HG03095 (cell line): ENCODE data around the gene TMEM271.

Experiments
- ATAC-seq: cut with Tn5 transposase; IDR thresholded peaks from one replicate; pipeline ENCODE4 v1.9.1; 2021; ENCODE audit warnings: moderate library complexity; ENCODE audit not compliant: unreplicated experiment

The TMEM271 gene, protein sequence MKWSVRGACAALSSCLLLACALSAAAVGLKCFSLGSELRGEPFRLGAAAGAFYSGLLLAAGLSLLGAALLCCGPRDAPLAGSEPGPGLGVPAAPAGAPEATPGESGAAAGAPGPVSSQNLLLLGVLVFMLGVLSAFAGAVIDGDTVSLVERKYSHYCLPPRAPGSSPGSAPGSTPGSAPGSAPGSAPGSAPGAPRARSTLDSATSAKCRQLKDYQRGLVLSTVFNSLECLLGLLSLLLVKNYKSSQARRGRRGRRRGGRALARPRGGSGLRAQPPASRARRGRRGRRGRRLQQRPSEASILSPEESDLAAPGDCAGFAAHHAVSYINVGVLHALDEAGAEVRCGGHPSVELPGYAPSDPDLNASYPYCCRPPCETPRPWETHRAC

DNA sequence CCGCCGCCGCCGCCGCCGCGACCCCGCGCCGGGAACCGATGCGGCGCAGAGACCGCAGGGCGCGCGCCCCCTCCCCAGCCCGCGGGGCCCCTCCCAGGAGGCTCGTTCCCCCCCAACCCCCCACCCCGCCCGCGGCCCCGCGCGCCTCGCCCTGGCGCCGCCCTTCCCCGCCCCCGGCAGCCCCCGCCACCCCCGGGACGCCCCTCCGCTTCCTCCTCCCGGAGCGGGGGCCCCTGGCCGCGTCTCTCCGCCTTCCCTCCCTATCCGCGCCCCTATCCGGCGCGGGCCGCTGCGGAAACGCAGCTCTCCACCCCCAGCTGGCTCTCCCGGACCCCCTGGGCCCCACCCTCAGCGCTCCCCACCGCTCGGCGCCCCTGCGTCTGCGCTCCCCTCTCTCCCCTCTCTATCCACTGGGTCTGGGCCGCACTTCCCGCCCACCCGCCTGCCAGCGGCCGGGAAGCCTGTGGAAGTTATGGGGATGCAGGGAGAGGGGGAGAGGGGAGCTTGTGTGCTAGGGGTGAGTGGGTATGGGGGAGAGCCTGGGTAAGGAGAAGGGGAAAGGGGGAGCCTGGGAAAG, at the start of gene TMEM271:
Gene TMEM271, minus strand, starts transcription at position 51 of the 577 bp plus-strand sequence. CDS start 233 bp downstream, outside the sequence.
- ATAC-seq = no peak

DNA sequence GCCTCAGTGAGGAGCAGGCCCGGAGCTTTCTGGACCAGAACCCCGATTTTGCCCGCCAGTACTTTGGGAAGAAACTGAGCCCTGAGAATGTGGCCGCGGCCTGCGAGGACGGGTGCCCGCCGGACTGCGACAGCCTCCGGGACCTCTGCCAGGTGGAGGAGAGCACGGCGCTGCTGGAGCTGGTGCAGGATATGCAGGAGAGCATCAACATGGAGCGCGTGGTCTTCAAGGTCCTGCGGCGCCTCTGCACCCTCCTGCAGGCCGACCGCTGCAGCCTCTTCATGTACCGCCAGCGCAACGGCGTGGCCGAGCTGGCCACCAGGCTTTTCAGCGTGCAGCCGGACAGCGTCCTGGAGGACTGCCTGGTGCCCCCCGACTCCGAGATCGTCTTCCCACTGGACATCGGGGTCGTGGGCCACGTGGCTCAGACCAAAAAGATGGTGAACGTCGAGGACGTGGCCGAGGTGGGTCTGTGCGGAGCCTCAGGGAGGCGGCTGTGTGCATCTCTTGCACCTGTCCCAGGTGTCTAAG, 49.6 kb upstream of the TMEM271 start:
- ATAC-seq = no peak

DNA sequence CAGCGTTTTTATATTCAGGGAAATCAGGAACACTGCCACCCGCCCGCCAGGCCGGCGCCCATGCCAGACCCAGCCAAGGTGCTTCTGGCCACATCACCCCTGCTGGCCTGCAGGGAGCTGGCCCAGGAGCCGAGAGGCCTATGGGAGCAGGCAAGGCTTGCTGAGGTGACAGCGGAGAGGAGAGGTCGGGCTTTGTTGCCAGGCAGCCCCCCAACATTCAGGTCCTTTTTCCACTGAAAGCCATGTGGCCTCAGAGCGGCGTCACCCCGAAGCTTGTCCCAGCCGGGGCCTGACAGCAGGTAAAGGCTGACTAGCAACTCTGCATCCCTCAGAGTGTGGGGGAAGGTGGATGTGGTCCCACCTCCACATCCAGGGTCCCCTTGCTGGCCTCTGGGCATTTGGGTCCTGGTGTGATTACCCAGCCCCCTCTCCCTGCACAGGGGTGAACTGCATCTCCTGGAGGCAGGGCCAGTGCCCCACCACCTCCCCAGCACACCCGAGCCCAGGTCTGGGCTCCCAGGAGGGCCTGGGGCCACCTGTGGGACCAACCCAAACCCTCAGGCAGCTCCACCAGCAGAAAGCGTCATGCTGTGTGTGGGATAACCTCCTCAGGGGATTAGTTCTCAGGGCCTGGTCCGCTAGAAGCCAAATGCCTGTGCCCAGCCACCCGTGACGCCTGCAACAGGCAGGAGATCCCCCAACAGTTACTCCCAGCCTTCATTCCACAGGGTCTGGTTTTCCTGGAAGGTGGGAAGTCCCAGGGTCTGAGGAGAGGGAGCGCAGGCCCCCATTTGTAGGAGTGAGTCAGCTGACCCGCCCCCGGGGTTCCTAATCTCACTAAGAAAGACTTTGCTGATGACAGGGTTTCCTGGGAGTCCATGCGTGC, 48.9 kb upstream of the TMEM271 start, which contains the start of gene PDE6B:
Gene PDE6B, plus strand, starts transcription at position 869 of the 886 bp plus-strand sequence. CDS start 54 bp downstream, outside the sequence.
- no peak for ATAC-seq

DNA sequence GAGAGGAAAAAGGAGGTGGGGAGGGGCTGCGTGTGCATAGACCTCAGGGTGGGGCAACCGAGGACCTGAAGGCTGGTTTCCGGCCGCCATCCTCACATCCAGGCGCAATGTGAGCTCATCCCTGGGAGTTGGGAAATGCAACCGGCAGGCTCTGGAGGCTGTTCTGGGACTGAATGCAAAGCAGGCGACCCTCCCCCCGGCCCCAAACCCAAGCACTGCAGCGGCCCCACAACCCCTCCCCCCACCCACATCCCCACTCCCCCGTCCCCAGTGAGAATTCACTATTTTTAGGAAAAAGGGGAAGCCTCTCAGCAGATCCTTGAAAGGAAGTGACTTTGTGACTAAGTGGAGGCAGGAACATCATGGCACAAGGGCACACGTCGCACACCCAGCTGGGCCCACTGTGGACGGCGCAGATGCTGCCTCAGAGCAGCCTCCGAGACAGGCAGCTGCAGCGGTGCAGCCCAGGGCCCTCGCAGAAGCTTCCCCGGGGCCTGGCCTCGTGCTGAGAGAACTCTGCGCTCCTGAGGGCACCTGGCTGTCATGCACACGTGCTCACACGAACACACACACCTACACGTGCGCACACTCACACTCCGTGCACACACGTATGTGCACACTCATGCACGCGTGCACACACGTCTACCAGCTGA, 47.9 kb upstream of the TMEM271 start:
- ATAC-seq = no peak

GRCh38 chr4:622996-623913, 47.2 kb upstream of the TMEM271 start:
- ATAC-seq = no peak

DNA sequence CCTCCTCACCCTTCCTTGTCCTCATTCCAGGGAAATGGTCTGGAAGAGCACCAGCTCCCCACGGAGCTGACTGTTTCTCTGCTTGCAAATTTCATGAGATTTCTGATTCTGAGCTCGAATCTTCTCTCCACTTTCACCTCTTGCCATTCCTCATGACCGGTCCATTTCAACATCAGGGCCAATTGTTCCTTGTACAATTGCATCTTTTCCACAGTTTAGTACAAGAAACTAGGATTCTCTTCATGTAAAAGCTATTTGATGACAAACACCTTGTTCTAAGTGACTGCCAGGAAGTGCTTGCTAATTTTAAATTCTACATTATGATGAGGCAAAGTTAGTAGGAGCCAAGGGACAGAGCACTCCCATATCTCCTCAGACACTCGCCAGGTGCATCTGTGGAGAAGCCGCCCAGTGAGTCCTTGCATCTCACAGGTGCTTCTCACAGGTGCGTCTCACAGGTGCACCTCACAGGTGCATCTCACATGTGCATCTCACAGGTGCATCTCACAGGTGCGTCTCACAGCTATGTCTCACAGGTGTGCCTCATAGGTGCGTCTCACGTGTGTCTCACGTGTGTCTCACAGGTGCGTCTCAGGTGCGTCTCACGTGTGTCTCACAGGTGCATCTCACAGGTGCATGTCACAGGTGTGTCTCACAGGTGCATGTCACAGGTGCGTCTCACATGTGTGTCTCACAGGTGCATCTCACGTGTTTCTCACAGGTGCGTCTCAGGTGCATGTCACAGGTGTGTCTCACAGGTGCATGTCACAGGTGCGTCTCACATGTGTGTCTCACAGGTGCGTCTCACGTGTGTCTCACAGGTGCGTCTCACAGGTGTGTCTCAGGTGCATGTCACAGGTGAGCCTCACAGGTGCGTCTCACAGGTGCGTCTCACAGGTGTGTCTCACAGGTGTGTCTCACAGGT, 46.2 kb upstream of the TMEM271 start:
- ATAC-seq = no peak

- no peak for ATAC-seq
Measured at GRCh38 chr4:621296-622070, 45.4 kb upstream of the TMEM271 start.

- no peak for ATAC-seq
Measured at GRCh38 chr4:620851-621261, 44.8 kb upstream of the TMEM271 start.

DNA sequence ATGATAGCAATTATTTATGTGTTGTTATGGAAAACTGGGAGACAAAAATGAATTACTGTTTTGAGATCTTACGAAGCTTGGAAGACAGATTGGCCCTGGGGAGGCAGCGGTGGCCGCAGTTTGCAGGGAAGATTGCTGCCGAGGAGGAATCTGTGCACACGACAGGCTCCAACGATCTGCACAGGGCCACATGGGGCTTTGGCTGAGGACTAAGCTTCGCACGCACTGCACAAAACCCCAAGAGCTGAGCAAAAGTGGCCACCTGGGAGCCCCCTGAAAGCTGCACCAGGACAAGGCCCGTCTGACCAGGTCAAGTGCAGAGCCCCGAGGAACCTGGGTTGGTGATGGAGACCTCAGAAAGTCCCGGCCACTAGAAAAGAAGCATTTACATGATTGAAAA, 44.1 kb upstream of the TMEM271 start:
- no peak for ATAC-seq

GRCh38 chr4:617644-618641, 41.8 kb upstream of the TMEM271 start:
- no peak for ATAC-seq

GRCh38 chr4:616911-617643, 41.0 kb upstream of the TMEM271 start:
- no peak for ATAC-seq

DNA sequence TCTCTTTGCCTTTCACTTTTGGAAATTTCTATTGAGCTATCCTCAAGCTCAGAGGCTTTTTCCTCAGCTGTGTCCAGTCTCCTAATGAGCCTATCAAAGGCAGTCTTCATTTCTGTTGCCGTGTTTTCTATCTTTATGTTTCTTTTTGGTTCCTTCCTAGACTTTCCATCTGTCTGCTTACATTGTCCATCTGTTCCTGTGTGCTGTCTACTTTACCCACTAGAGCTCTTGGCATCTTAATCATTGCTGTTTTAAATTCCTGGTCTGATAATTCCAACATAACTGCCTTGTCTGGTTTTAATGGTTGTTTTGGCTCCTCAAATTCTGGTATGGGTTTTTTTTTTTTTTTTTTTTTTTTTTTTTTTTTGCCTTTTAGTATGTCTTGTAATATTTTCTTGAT, 40.0 kb upstream of the TMEM271 start:
- no peak for ATAC-seq

DNA sequence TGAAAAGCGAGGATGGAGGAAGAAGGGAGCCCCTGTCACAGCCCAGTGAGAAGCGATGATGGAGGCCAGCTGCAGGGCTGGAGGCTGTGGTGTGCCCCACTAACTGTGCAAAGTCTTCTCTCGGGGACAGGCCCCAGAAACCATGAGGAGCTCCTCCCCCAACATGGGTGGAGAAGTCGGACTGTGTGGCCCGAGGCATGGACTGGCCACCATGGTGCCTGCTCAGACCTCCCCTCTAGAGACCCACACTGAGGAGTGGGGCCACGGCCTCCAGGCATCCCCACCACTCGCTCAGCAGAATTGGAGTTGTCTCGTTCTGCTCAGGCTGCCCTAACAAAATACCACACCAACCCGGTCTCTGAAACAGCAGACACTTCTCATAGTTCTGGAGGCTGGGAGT, 37.0 kb upstream of the TMEM271 start:
- no peak for ATAC-seq

- no peak for ATAC-seq
Measured at GRCh38 chr4:612749-613125, 36.6 kb upstream of the TMEM271 start.

GRCh38 chr4:612052-612748, 36.1 kb upstream of the TMEM271 start:
- ATAC-seq = no peak
